Astrocyte (in vitro differentiated cells and primary cell): ENCODE data around the gene SF1.

Experiments used
- EZH2 ChIP-seq: IDR thresholded peaks from 2 replicates; pipeline ENCODE4 v1.6.1; 2012; ENCODE audit warnings: mild to moderate bottlenecking, low read length, inconsistent platforms; ENCODE audit not compliant: insufficient read depth
- TF ChIP-seq, protein P1 (sequence below): IDR thresholded peaks from 2 replicates; pipeline ENCODE4 v1.5.1; 2011; ENCODE audit warnings: low read depth, mild to moderate bottlenecking, inconsistent platforms, low read length, moderate library complexity; ENCODE audit not compliant: insufficient read depth

DNA sequence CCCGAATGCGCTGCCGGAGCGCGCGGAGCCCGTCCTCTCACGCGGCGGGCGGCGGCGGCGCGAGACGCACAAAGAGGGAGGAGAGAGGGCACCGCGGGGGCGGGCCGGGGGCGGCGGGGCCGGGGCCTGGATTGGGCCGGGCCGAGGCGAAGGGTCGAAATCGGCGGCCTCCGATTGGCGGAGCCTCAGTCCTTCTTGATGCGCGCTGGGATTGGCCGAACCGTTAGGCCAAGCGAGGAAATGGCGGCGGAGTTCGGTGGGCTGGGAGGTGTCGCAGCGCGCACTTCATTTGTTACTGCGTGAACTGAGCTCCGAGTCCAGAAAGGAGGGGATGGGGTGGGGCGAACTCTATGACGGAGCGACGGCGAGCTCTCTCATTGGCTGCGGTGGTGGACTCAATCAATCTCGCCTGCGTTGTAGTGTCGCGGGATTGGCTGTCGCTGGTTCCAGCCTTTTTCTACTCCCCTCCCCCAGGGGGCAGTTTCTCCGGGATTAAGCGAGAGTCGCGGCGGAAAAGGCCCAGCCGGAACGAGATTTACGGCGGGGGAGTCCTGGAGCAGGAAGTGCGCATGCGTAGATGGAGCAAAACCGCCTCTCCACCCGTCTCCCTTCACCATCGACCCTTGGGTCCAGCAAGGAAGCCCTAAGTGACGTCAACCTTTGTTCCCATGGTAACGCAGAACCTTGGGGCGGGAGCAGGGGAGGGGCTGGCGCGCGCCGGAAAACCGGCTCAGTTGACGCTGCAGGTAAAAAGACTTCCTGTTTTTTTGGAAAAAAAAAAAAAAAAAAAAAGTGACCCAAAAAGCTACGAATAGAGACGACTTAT lies at the start of gene SF1:
- TF ChIP-seq, protein P1, sequence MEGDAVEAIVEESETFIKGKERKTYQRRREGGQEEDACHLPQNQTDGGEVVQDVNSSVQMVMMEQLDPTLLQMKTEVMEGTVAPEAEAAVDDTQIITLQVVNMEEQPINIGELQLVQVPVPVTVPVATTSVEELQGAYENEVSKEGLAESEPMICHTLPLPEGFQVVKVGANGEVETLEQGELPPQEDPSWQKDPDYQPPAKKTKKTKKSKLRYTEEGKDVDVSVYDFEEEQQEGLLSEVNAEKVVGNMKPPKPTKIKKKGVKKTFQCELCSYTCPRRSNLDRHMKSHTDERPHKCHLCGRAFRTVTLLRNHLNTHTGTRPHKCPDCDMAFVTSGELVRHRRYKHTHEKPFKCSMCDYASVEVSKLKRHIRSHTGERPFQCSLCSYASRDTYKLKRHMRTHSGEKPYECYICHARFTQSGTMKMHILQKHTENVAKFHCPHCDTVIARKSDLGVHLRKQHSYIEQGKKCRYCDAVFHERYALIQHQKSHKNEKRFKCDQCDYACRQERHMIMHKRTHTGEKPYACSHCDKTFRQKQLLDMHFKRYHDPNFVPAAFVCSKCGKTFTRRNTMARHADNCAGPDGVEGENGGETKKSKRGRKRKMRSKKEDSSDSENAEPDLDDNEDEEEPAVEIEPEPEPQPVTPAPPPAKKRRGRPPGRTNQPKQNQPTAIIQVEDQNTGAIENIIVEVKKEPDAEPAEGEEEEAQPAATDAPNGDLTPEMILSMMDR = no peak
- TF ChIP-seq EZH2 = no peak
